ENCODE data around the gene MYCBP2. TPM values are rescaled to one million over a fixed set of nuclear protein-coding genes. Genes with fewer than 3 reads are reported as not detected.

Gene MYCBP2
- total RNA-seq, 1 experiment from 2014 or later: 55.6 TPM

- no peaks in the 10 kb centered on the region for H3K9me3 ChIP-seq (ENCODE audit: insufficient read depth, low read depth)
- H3K36me3 ChIP-seq (ENCODE audit: low read depth): no peaks in the 10 kb centered on the region
- CTCF ChIA-PET: no interaction called here
- intact Hi-C loops (cut with micrococcal nuclease; ENCODE audit: unreplicated experiment): no loop called here
- no peaks in the 10 kb centered on the region for H3K79me2 ChIP-seq (ENCODE audit: low read depth)
- H3K4me1 ChIP-seq (replicated peaks; ENCODE audit: insufficient read depth): no peaks in the 10 kb centered on the region
- no peak for TF ChIP-seq CTCF (conservative IDR thresholded peaks at IDR 0.05)
- TF ChIP-seq EZH2 (IDR thresholded peaks at IDR 0.05; ENCODE audit: low read depth): no peak
- H3K4me3 ChIP-seq: no peak overlapping the region
- H3K27ac ChIP-seq: no peak overlapping the region
- POLR2A ChIA-PET (ENCODE audit: unreplicated experiment): no interaction called here
- H2AFZ ChIP-seq: no peak overlapping the region
- H3K9me2 ChIP-seq (ENCODE audit: insufficient read depth): no peaks in the 10 kb centered on the region
- no peaks in the 10 kb centered on the region for H3F3A ChIP-seq (ENCODE audit: insufficient read depth, low read depth)
- H4K20me1 ChIP-seq (ENCODE audit: insufficient read depth): no peaks in the 10 kb centered on the region
- H3K4me2 ChIP-seq: no peak overlapping the region
- DNase-seq: no peak
- BruUV-seq (replicated peaks): no TSS peak
- no peaks in the 10 kb centered on the region for H3K27me3 ChIP-seq (ENCODE audit: insufficient read depth, low read depth)
These were observed 47.4 kb upstream of the MYCBP2 start for GRCh38 chr13:77374339-77374738.

GRCh38 chr13:77373502-77373901, 46.6 kb upstream of the MYCBP2 start:
- Histone ChIP-seq H3K4me2 (no peak overlapping the region), H3K4me3 (no peak overlapping the region), H3K27ac (no peak overlapping the region), H4K20me1 (ENCODE audit: insufficient read depth) (no peaks in the 10 kb centered on the region), H3K9me2 (ENCODE audit: insufficient read depth) (no peaks in the 10 kb centered on the region), H3K4me1 (replicated peaks; ENCODE audit: insufficient read depth) (no peaks in the 10 kb centered on the region), H3K9me3 (ENCODE audit: insufficient read depth, low read depth) (no peaks in the 10 kb centered on the region), H3K79me2 (ENCODE audit: low read depth) (no peaks in the 10 kb centered on the region), H3K27me3 (ENCODE audit: insufficient read depth, low read depth) (no peaks in the 10 kb centered on the region), H3K36me3 (ENCODE audit: low read depth) (no peaks in the 10 kb centered on the region), H2AFZ (no peak overlapping the region), H3F3A (ENCODE audit: insufficient read depth, low read depth) (no peaks in the 10 kb centered on the region)
- CTCF ChIA-PET: no interaction called here
- POLR2A ChIA-PET (ENCODE audit: unreplicated experiment): no interaction called here
- BruUV-seq (replicated peaks): no TSS peak
- TF ChIP-seq CTCF (conservative IDR thresholded peaks at IDR 0.05) (no peak), EZH2 (IDR thresholded peaks at IDR 0.05; ENCODE audit: low read depth) (no peak)
- intact Hi-C loops (cut with micrococcal nuclease; ENCODE audit: unreplicated experiment): no loop called here
- no peak for DNase-seq

GRCh38 chr13:77372275-77372674, 45.4 kb upstream of the MYCBP2 start:
- H3F3A ChIP-seq (ENCODE audit: insufficient read depth, low read depth): no peaks in the 10 kb centered on the region
- POLR2A ChIA-PET (ENCODE audit: unreplicated experiment): no interaction called here
- no peak overlapping the region for H2AFZ ChIP-seq
- H3K79me2 ChIP-seq (ENCODE audit: low read depth): no peaks in the 10 kb centered on the region
- H3K27me3 ChIP-seq (ENCODE audit: insufficient read depth, low read depth): no peaks in the 10 kb centered on the region
- H3K4me2 ChIP-seq: no peak overlapping the region
- intact Hi-C loops (cut with micrococcal nuclease; ENCODE audit: unreplicated experiment): no loop called here
- H3K4me3 ChIP-seq: no peak overlapping the region
- CTCF ChIA-PET: no interaction called here
- no peaks in the 10 kb centered on the region for H3K9me2 ChIP-seq (ENCODE audit: insufficient read depth)
- DNase-seq: no peak
- no peaks in the 10 kb centered on the region for H3K4me1 ChIP-seq (replicated peaks; ENCODE audit: insufficient read depth)
- no peaks in the 10 kb centered on the region for H4K20me1 ChIP-seq (ENCODE audit: insufficient read depth)
- TF ChIP-seq EZH2 (IDR thresholded peaks at IDR 0.05; ENCODE audit: low read depth) (no peak), CTCF (conservative IDR thresholded peaks at IDR 0.05) (no peak)
- no peaks in the 10 kb centered on the region for H3K9me3 ChIP-seq (ENCODE audit: insufficient read depth, low read depth)
- H3K27ac ChIP-seq: no peak overlapping the region
- no TSS peak for BruUV-seq (replicated peaks)
- no peaks in the 10 kb centered on the region for H3K36me3 ChIP-seq (ENCODE audit: low read depth)
